T-helper 2 cell treated with Interferon-gamma antibody and Interleukin-4, amounts not matched to agents 100 ng/mL and 5 ng/mL, for 36 hours (primary cell): ENCODE measurements around the gene DEFB124. TPM values are rescaled to one million over a fixed set of nuclear protein-coding genes. Genes with fewer than 3 reads are reported as not detected.
"Not testable (repeated sequence)": the region's sequence is repeated elsewhere in the genome, so short reads cannot be mapped to it uniquely, and the experiment has no call there.

ENCODE experiments used
- intact Hi-C: fragments of 100-400 bp; cut with micrococcal nuclease; formaldehyde crosslinking; loops from one replicate; pipeline ENCODE4 v1.15.1; 2023
- total RNA-seq: library from RNA; stranded (reverse); gene quantifications from 2 replicates; pipeline ENCODE4 v1.2.3, GENCODE V29; 2022

The DEFB124 gene, protein sequence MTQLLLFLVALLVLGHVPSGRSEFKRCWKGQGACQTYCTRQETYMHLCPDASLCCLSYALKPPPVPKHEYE
- not detected in 2 replicates for total RNA-seq

DNA sequence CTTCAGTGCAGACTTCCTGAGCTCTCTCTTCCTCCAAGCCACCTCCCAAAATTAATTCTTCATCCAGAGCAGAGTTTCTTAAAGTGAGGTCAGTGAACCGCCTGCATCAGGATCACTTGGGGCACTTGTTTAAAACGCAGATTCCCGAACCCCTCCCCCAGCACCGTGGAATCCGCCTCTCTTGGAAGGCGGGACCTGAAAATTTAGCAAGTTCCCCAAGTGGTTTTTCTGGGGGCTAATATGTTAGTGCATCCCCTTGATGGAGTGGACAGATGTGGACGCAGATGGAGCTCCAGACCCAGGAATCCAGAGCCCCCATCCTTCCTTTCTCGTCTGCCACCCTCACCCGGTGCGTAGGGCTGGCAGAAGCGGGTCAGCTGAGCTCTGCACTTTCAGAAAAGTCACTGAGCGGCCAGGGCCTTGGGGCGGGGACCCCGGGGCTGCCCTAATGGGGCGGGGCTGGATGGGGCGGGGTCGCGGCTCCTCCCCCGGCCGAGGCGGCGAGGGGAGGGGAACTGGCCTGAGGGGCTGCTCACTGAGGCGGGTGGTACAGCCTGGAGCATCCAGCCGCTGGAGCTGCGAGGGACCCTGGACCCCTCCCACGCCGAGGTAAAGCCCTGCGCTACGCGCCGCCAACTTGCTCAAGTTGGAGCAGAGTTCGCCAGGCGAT is at the start of gene DEFB124, which contains the start of gene REM1:
TSS of gene DEFB124 (minus strand) at position 370 of the 670 bp plus-strand sequence. CDS start 2,114 bp downstream, outside the sequence.
TSS of gene REM1 (plus strand) at position 531 of the 670 bp plus-strand sequence. CDS start 1,158 bp downstream, outside the sequence.
- intact Hi-C loops = no loop called here

DNA sequence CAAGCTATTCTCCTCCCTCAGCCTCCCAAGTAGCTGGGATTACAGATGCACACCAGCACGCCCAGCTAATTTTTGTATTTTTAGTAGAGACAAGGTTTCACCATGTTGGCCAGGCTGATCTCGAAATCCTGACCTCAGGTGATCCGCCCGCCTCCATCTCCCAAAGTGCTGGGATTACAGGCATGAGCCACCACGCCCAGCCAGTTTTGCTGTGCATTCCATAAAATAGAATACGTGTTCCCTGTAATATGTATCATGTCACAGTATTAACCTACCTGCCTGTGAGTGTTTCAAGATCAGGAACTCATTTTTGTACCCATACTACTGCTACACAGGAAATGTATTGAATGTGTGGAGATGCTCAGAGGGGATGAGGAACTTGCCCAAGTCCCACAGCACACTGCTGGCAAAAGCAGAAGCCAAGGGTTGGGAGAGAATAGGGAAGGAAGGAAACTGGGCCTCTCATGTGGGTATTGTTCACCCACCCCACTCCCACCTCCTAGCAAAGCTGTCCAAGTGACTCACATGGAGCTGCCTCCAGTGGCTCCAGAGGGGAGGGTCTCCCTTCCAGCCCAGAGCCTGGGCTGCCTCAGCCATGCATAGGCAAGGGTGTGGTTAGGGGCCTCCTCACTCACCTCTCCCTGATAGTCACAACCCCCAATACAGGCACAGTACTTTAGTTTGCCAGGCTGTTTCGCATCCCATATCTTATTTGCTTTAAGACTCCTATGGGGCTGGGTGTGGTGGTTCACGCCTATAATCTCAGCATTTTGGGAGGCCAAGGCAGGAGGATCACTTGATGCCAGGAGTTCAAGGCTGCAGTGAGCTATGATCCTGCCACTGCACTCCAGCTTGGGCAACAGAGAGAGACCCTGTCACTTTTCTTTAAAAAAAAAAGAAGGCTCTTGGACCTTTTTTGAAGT is 48.7 kb upstream of the DEFB124 start:
- intact Hi-C loops = no loop called here

DNA sequence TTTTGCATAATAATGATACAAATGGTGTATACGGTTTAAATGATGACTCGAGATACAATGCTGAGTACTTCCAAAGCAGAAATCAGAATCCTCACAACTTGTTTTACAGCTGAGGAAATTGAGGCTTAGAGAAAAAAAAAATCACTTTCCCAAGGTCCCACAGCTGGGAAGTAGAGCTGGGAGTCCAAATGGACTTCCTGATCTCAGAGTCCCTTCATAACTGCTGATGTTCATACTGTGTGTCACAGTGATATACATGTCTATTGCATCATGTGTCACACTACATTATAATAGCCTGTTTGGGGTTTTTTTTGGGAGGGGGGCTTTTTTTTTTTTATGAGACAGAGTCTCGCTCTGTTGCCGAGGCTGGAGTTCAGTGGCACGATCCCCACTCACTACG is 47.8 kb upstream of the DEFB124 start:
- intact Hi-C loops = no loop called here

DNA sequence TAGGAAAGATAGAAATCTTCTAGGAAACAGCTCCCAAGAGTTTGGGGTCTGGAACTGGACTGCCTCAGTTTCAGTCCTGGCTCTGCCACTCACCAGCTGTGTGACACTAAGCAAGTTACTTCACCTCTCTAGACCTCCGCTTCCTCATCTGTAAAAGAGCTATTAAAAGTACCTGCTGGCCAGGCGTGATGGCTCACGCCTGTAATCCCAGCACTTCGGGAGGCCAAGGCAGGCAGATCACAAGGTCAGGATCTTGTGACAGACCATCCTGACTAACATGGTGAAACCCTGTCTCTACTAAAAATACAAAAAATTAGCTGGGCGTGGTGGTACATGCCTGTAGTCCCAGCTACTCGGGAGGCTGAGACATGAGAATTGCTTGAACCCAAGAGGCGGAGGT is 46.3 kb upstream of the DEFB124 start:
- intact Hi-C loops = not testable (repeated sequence)

DNA sequence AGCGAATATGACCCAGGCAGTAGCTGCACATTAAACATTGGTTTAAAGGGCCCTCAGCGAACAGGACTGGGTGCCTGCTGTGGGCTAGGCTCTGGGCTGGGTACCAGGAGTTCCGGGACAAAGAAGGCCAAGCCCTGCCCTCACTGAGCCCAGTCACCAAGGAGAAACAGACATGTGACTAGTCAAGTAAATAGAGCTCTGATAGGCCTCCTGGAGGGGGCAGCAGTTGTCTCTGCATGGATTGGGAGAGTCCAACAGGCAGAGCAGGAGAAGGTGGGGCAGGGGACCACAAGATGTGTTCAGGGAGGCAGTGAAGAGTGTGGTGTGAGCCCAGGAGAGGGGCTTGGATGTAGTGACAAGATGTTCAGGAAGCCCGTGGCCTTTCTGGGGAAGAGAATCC is 42.4 kb upstream of the DEFB124 start:
- intact Hi-C loops = loop anchor here (5.0 kb wide), 1 partner anchor 40 kb away; no protein-coding TSS in a partner anchor

DNA sequence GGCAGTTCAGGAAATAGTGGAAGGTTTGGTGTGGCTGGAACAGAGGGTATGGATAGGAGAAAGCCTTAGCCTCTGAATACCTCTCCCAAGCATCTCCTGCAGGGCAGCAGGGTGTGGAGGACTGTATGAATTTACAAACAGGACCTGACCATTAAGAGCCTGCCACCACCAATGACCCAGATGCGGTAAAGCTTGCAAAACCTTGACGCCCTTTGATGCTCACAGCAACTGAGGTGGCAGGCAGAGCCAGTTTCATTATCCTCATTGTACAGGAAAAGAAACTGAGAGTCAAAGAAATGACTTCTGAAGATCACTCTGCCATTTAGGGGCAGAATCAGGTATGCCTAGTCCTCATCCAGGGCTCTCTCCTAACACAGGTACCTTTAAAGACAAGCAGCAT is 41.7 kb upstream of the DEFB124 start:
- intact Hi-C loops = loop anchor here (5.0 kb wide), 1 partner anchor 41 kb away; no protein-coding TSS in a partner anchor

DNA sequence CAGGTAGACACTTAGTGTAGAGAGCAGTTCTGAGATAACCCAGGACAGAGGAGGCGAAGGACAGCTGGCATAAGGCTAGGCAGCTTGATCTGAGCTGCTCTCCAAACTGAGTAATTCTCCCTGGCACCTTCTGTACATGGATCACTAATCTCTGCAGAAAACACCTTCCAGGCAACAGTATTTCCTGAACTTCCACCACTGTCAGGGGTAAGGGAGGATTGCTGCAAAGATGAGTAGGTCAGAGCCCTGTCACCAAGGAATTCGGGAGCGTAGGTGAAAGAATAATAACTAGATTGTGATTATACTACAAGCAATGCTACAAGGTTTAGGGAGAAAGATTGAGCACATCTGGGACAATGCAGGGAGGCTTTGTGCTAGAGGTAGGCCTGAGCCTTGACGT is 41.2 kb upstream of the DEFB124 start:
- intact Hi-C loops = loop anchor here (5.0 kb wide), 1 partner anchor 41 kb away; no protein-coding TSS in a partner anchor

DNA sequence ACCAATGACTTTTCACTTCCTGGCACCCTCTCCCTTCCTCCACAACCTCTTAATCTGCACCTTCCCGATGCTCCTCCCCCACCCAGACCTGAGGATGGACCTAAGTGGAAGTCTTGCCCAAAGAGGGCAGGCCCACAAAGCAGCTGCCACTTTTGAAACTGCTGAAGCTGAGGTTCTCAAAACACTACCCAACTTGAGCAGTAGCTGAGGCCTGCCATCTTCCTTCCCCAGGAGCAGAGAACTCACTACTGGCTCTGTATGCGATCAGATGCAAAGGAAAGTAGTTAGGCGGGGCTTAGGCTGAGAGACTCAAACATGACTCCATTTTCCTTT is 40.8 kb upstream of the DEFB124 start:
- intact Hi-C loops = loop anchor here (2.0 to 5.0 kb wide), 2 partner anchors 42 to 97 kb away; no protein-coding TSS in a partner anchor

DNA sequence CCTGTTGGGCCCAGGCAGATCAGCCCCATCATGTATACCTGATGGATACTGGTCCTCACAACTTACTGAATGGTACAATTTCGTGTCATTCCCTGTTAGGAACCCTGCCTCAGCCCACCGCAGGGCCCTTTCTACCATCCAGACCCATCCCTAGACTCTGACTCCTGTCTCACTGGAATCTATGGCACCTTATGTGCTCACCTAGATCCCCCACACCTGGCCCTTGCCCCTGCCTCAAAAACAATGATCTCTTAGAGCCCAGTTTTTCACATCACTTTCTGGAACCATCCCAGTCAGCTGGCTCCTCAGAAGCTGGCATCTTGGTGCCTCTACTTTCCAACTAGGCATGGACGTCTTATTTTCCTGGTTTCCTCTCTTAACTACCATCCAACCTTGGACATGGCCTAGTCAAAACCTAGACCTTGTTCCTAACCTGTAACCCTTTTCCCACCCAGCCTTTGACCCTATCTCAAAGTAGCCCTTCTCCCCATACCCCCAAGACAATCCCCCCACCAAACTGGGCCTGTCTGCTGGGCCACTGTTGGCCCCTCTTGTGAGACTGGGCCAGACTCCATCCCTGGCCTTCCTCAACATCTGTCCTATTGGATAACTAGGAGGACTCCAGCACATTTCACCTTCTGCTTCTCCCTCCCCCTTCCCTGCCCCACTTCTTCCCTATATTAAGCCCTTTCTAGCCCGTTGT is 40.3 kb upstream of the DEFB124 start:
- intact Hi-C loops = loop anchor here (2.0 to 5.0 kb wide), 2 partner anchors 42 to 98 kb away; no protein-coding TSS in a partner anchor

DNA sequence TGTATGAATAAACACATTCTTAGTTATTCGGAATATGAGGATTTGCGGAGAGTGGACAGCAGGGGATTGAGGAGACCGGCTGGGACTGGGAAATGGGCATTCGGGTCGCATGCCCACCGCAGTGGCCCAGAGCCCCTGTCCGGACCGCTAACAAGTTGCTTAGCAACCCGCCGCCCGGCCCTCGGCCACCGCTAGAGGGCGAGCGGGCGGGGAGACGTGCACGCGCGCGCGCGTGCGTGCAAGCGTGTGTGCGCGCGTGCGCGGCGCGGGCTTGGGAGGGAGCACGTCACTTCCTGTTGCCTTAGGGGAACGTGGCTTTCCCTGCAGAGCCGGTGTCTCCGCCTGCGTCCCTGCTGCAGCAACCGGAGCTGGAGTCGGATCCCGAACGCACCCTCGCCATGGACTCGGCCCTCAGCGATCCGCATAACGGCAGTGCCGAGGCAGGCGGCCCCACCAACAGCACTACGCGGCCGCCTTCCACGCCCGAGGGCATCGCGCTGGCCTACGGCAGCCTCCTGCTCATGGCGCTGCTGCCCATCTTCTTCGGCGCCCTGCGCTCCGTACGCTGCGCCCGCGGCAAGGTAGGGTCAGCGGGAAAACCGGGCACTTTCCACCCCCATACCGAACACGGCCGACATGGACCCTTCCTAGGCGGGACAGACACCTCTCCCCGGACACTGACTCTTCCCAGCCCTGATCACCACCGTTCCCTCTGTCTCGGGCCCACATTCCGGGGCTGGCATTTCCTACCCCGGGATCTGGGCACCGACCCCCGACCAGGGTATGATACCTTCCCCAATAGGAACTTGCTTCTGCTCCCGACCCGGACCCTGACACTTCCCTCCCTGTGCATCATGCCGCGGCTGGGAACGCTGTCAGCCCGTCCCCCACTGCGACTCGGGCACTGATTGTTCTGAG is 39.5 kb upstream of the DEFB124 start, which contains the start of gene HM13:
TSS of gene HM13 (plus strand) at position 289 of the 918 bp plus-strand sequence. CDS start at position 399, 110 bp downstream.
- intact Hi-C loops = loop anchor here (2.0 to 5.0 kb wide), 2 partner anchors 43 to 98 kb away; no protein-coding TSS in a partner anchor

DNA sequence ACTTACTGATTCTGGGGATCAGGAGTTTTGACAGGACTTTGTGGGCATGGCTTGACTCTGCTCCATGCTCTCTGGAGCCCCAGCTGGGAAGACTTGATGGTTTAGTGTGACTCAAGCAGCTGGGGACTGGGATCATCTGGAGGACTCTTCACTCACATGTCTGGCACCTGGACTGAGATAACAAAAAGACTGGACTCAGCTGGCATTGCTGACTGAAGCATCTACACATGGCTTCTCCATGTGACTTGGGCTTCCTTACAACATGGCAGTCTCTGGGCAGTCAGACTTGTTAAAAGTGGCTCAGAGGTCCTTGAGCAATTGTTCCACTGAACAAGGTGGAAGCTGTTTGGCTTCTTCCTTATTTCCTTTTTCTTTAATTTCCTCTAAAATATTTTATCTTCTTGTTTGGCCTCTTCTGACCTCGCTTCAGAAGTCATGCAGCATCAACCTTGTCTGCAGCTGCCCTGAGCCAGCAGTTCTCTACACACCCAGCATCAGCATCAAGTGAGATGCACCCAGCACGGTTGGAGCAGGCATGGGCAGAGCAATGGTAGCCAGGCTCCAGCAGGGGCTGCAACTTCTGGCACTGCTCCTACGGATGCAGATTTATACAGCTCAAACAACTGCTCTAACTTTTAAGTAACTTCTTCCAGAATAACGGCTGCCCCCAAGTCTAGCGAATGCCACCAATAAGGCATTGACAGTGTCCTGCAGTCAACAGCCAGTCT is 33.8 kb upstream of the DEFB124 start:
- intact Hi-C loops = no loop called here

DNA sequence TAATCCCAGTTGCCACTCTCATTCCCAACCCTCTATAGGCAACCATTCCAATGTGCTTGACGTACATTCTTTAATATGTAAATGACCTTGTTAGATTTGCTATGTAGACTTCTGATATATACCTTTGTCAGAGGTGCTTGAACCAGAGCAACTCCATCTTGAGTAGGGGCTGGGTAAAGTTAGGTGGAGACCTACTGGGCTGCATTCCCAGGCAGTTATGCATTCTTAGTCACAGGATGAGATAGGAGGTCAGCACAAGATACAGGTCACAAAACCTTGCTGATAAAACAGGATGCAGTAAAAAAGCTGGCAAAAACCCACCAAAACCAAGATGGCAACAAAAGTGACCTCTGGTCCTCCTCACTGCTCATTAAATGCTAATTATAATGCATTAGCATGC is 31.0 kb upstream of the DEFB124 start:
- intact Hi-C loops = no loop called here

DNA sequence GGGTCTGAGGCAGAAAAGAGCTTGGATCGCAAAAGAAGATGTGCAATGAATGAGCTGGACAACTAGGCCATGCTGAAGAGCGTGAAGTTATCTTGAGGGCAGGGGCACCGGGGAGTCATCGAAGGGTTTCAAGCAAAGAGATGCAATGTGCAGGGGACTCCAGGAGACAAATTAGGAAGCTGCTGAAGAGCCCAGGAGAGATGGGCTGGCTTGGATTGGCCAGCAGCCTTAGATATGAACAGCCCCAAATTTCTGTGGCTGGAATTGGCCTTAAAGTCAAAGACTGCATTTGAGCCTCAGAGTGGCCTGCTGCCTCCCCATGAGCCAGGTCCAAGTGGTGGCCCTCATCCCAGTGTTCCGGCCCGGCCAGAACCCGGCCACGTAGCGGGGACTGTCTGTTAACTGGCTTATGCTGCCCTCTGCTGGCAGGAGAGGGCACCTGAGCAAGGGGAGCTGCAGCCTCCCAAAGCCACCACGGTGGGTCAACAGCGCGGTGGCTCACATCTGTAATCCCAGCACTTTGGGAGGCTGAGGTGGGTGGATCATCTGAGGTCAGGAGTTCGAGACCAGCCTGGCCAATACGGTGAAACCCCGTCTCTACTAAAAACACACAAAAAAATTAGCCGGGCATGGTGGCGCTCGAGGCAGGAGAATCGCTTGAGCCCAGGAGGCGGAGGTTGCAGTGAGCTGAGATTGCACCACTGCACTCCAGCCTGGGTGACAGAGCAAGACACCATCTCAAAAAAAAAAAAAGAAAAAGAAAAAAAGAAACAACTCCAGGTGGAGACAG is 28.2 kb upstream of the DEFB124 start:
- intact Hi-C loops = loop anchor here (1.0 kb wide), 1 partner anchor 43 kb away; no protein-coding TSS in a partner anchor

DNA sequence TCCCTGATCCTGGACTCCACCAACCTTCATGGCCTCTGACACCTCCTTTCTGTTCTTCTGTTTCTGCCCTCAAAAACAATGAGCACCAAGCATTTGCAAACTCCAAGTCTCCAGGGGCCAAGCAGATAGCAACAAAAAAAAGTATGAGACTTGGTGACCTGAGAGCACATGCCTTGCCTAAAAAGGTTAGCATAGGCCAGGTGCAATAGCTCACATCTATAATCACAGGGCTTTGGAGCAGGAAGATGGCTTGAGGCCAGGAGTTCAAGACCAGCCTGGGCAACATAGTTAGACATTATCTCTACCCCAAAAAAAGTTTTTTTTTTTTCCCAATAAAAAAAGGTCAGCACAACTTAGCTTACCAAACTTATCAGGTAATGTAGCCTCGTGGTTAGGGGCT is 25.6 kb upstream of the DEFB124 start:
- intact Hi-C loops = no loop called here

DNA sequence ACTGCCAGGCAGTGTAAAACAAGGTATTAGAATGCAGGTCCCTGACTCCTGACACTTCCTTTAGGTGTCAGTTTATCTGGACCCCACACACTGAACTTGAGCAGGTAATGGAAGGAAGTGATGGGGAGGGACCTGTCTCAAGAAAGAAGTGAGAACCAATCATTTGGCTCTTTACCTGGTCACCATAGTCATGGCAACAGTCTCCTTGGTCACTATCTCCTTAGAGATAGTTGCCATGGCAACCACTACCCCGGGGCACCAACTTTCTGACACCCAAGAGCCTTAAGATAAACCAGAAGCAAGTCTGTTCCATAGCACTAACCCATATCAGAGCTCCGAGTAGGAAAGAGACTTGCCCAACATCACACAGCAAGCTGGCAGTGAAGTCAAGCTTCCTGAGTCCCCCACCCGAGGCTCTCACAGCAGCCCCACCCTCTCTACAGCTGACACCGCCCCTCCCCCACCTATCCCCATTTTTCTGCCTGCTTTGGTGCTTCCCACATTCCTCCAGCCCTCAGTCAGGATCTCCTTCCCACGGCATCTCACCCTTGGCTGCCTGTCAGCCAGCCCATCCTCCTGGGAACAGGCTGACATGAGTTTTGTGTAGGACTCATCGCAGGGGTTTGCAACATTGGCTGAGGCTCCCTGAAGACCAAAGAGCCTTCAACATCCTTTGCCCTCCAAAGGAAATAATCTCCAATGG is 23.1 kb upstream of the DEFB124 start:
- intact Hi-C loops = no loop called here

DNA sequence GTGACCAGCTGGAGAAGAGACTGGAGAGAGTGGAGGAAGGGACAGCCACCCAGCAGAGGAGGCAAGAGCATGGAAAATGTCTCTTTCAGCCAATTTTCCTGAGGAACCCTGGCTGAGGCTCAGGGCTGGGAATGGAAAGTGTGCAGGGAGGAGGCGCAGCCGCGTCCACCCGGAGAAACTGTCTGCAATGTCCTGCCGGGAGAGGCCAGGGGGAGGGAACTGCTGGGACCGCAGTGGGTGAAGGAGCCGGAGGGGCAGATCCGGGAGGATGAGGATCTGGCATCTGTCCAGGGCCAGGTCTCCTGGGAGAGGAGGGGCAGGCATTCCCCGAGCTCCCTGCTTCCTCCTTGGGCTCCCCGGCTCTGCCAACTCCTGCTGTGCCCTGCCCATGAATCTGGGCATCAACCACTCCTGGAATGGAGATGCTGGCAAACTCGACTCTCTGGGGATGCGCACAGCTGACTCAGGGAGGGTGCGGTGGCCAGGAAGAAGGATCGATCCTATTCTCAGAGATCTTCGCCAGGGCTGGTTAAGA is 21.9 kb upstream of the DEFB124 start:
- intact Hi-C loops = no loop called here

DNA sequence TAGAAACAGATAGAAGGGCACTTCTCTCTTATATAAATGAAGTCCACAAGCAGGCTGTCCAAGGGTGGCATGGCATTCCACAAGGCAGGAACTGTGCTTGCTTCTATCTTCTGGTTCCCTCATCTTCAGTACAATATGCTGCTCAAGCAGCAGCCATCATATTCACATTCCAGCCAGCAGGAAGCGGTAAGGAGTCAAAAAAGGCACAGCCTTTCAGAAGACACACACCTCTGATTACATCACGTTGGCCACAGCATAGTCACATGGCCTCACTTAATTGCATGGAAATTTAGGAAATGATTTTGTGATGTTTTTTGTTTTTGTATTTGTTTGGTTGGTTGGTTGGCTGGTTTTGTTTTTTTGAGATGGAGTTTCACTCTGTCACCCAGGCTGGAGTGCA is 19.2 kb upstream of the DEFB124 start:
- intact Hi-C loops = no loop called here

DNA sequence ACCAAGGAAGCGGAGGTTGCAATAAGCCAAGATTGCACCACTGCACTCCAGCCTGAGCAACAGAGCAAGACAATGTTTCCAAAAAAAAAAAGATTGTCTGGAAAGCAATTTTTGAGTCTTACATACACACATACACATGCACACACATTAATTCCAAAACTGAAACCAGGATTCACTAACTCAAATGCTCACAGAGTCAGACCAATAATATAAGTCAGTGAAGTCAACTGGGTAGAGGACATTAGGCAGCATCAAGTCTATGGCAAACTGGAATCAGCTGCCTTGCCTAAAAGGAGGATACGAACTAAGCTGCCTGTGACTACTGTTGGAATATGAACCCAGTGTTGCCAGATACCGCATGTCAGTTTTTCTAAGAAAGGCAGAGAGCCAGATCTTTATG is 15.8 kb upstream of the DEFB124 start:
- intact Hi-C loops = no loop called here
